ENCODE results near the gene CPT1B. TPM values are rescaled to one million over a fixed set of nuclear protein-coding genes. Genes with fewer than 3 reads are reported as not detected.

Gene CPT1B
- total RNA-seq, 4 donors from 2014 or later: 5.0 to 19.6 (median 14.6) TPM

DNA sequence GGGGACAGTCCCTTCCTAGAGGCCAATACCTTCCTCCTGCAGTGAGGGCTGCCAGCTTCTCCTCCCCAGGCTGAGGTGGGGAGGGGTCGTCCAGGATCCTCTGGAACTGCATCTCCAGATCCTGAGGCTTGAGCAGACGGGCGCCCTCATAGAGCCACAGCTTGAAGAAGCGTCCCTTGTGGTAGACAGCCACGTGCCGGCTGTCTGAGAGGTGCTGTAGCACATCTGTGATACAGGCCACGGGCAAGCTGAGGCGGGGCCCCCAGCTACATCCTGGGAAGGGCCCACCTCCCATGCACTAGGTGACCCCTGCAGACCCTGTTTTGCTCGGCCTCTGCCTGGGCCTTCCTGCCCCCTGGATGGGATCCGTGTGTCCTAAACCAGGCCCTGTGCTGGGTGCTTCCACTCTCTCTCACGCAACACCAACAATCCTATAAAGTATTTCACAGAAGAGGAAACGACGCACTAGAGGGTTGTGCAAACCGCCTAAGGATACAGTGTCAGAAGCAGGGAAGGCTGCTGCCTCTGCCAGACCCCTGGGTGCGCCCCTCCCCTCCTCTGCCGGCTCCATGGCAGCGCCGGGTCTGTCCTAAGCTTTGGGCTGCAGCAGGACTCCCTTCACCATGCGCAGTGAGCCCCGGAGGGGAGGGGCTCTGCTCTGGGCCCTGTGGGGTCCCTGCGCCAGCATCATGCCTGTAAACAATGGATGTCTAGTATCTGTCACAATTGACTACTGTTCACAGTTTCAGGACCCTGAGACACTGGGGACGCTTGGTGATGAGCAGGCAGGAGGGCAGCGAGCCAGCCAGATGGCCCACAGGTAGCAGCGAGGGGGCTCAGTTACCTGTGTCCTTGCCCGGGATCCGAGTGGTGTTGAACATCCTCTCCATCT lies 4.5 kb downstream of the CPT1B start:
- H3K27me3 ChIP-seq: peaks cover 0 to 8% (median 0%) of the 10 kb centered on the region in 4 donors
- intact Hi-C loops (cut with DNase I): no loop called here
- no peak for DNase-seq (ENCODE audit: extremely low spot score)
- 77% methylated on average over 18 of the region's 26 CpGs for WGBS
- H3K36me3 ChIP-seq: peaks cover 8 to 74% (median 52%) of the 10 kb centered on the region in 4 donors
- no peak overlapping the region for H3K27ac ChIP-seq (replicated peaks in 1 of 4)
- H3K4me3 ChIP-seq: no peak overlapping the region
- TF ChIP-seq POLR2AphosphoS5 (IDR thresholded peaks at IDR 0.05) (no peak), EP300 (IDR thresholded peaks at IDR 0.05) (no peak), POLR2A (IDR thresholded peaks at IDR 0.05; ENCODE audit: low read depth) (no peak)
- TF ChIP-seq, protein P1, sequence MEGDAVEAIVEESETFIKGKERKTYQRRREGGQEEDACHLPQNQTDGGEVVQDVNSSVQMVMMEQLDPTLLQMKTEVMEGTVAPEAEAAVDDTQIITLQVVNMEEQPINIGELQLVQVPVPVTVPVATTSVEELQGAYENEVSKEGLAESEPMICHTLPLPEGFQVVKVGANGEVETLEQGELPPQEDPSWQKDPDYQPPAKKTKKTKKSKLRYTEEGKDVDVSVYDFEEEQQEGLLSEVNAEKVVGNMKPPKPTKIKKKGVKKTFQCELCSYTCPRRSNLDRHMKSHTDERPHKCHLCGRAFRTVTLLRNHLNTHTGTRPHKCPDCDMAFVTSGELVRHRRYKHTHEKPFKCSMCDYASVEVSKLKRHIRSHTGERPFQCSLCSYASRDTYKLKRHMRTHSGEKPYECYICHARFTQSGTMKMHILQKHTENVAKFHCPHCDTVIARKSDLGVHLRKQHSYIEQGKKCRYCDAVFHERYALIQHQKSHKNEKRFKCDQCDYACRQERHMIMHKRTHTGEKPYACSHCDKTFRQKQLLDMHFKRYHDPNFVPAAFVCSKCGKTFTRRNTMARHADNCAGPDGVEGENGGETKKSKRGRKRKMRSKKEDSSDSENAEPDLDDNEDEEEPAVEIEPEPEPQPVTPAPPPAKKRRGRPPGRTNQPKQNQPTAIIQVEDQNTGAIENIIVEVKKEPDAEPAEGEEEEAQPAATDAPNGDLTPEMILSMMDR (IDR thresholded peaks at IDR 0.05): no peak
- no peaks in the 10 kb centered on the region for H3K9me3 ChIP-seq
- peaks cover 14 to 18% (median 17%) of the 10 kb centered on the region in 4 donors for H3K4me1 ChIP-seq

DNA sequence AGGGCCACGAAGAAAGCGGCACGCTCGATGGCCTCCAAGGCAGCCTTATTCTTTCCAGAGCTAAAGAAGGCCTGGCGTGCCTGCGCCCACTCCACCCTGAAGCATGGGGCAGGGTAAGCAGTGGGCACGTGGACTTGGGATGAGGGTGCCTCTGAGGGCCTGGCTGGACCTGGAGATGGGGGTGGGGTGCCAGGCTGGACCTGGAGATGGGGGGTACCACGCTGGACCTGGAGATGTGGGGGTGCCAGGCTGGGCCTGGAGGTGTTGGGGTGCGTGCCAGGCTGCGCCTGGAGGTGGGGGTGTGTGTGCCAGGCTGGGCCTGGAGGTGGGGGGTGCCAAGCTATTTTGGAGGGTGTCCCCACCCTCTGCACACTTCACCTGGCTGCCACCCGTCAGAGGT lies 5.3 kb downstream of the CPT1B start:
- peaks cover 14 to 80% (median 59%) of the 10 kb centered on the region in 4 donors for H3K36me3 ChIP-seq
- peaks cover 6 to 14% (median 10%) of the 10 kb centered on the region in 4 donors for H3K4me1 ChIP-seq
- intact Hi-C loops (cut with DNase I): no loop called here
- H3K4me3 ChIP-seq: no peak overlapping the region
- TF ChIP-seq, protein P1 (IDR thresholded peaks at IDR 0.05): no peak
- TF ChIP-seq POLR2A (IDR thresholded peaks at IDR 0.05; ENCODE audit: low read depth) (no peak), POLR2AphosphoS5 (IDR thresholded peaks at IDR 0.05) (no peak), EP300 (IDR thresholded peaks at IDR 0.05) (no peak)
- 94% methylated on average over 8 of the region's 11 CpGs for WGBS
- H3K9me3 ChIP-seq: no peaks in the 10 kb centered on the region
- H3K27me3 ChIP-seq: peaks cover 0 to 6% (median 0%) of the 10 kb centered on the region in 4 donors
- no peak for DNase-seq (ENCODE audit: extremely low spot score)
- no peak overlapping the region for H3K27ac ChIP-seq (replicated peaks in 1 of 4)

DNA sequence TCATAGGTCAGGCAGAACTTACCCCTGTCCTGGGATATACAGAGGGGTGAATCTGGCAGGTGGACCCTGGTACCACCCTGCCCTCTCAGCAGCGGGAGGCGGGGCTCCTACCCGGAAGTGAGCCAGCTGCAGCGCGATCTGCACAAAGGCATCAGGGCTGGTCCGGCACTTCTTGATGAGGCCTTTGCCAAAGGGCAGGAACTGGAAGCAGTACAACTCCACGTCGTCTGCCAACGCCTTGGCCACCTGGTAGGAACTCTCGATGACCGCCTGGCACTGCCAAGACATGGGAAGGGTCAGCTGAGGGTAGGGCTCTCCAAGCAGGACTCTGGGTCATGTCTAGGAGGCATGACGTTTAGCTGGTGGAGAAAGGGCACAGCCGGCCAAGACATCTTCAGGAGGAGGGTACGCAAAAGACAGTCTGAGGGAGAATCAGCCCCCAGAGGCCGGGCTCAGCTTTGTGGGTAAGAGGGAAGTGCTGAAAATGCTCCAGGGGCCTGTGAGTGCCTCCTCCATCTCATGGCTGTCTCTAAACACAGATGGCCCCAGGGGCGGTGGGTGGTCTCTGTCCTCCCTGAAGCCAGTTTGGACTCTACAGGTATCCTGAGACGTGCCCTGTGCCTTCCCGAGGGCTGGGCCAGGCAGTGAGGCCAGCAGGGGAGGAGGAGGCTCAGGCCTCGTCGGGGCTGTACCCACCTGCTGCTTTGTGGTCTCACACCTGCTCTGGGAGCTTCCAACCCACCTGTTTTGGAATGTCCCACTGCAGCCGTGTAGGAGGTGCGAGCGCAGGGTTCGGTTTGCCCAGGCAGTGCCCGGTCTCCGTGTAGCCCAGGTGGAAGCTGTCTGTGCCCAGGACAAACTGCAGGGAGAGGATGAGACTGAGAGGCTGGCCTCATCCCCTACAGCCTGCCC lies 6.7 kb downstream of the CPT1B start:
- intact Hi-C loops (cut with DNase I): no loop called here
- DNase-seq (ENCODE audit: extremely low spot score): no peak
- Histone ChIP-seq H3K27me3 (no peaks in the 10 kb centered on the region), H3K4me3 (no peak overlapping the region), H3K27ac (replicated peaks in 1 of 4) (no peak overlapping the region), H3K9me3 (no peaks in the 10 kb centered on the region), H3K36me3 (peaks cover 14 to 78% (median 59%) of the 10 kb centered on the region in 4 donors), H3K4me1 (peaks cover 0 to 10% (median 0%) of the 10 kb centered on the region in 4 donors)
- WGBS: 84% methylated on average over 21 of the region's 26 CpGs
- TF ChIP-seq POLR2A (IDR thresholded peaks at IDR 0.05; ENCODE audit: low read depth): no peak
- no peak for TF ChIP-seq EP300 (IDR thresholded peaks at IDR 0.05)

DNA sequence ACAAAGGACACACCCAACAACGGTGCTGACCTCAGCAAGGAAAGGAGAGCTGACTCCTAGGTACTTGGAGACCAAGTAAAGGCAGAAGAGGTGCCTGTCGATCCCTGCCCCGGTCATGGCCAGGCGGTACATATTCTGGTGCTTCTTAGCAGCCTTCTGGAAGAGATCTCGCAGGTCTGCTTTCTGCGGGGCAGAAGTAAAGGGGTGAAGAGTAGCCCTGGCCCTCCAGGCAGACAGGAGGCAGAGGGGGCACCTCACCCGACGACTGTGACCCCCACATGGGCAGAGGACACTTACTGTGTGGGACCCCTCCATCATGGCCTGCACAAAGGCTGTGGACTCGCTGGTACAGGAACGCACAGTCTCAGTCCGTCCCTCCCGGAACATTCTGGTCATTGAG lies 7.4 kb downstream of the CPT1B start:
- WGBS: 80% methylated on average over 1 of the region's 12 CpGs
- no peaks in the 10 kb centered on the region for H3K27me3 ChIP-seq
- no peak for DNase-seq (ENCODE audit: extremely low spot score)
- no peak overlapping the region for H3K4me3 ChIP-seq
- intact Hi-C loops (cut with DNase I): no loop called here
- H3K36me3 ChIP-seq: peaks cover 14 to 72% (median 59%) of the 10 kb centered on the region in 4 donors
- no peak for TF ChIP-seq POLR2A (IDR thresholded peaks at IDR 0.05; ENCODE audit: low read depth)
- TF ChIP-seq POLR2AphosphoS5 (IDR thresholded peaks at IDR 0.05): no peak
- TF ChIP-seq EP300 (IDR thresholded peaks at IDR 0.05): no peak
- TF ChIP-seq, protein P1 (IDR thresholded peaks at IDR 0.05): no peak
- H3K27ac ChIP-seq (replicated peaks in 1 of 4): no peak overlapping the region
- peaks cover 0 to 4% (median 0%) of the 10 kb centered on the region in 4 donors for H3K4me1 ChIP-seq
- no peaks in the 10 kb centered on the region for H3K9me3 ChIP-seq

Measured in esophagus muscularis mucosa (tissue), 4 donors.